Putamen (tissue), 1 donor: ENCODE results near the gene NOSIP.
"Not testable (repeated sequence)": the region's sequence is repeated elsewhere in the genome, so short reads cannot be mapped to it uniquely, and the experiment has no call there.

Experiments
- DNase-seq: peaks from one replicate; pipeline ENCODE4 v3.0.0-alpha.2; 2016; ENCODE audit warnings: low spot score

The NOSIP gene

GRCh38 chr19:49580264-49581006 lies at the start of gene NOSIP:
Gene NOSIP, minus strand, starts transcription at chr19:49580556. Its CDS starts 19,865 bp downstream, at chr19:49560691.
- DNase-seq = peak; percentile 95

GRCh38 chr19:49629659-49630058 lies 49.3 kb upstream of the NOSIP start:
- no peak for DNase-seq

- DNase-seq = no peak
Measured at GRCh38 chr19:49626226-49626625, 45.9 kb upstream of the NOSIP start.

DNA sequence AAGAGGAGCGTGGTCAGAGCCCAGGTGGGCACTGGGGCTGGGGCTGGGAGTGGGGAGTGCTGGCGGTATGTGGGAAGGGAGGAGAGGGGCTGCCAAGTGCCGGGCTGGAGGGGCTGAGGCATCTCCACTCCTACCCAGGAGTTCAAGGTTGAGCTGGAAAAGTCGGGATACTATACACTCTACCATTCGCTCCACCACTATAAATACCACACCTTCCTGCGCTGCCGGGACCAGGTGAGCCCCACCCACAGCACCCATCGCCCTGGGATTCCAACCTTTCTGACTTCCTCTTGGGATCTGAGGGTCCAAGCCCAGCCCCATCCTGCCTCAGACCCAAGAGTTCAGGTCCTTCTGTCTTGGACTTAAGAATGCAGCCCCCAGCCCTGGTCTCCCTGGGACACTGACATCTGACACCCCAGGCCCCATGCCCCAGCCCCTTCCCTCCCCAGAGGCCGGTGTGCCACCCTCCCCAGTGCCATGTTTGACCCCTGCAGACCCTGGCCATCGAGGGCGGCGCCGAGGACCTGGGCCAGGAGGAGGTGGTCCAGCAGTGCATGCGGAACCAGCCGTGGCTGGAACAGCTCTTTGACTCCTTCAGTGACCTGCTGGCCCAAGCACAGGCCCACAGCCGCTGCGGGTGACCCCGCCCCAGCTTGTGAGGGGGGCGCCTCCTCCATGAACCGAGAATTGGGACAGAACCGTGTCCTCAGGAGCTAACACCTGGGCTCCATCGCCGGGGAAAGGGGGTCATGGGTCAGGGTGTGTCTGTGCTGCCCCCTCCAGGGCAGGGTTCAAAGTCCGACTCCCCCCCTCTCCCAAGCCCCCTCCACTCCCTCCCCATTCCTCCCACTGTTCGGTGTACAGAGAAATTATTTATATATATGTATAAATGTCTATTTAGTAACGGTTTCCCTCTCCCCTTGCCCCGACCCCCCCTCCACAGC lies 44.9 kb upstream of the NOSIP start:
- no peak for DNase-seq

GRCh38 chr19:49617860-49618259 lies 37.5 kb upstream of the NOSIP start:
- not testable (repeated sequence) for DNase-seq

- DNase-seq = no peak
Measured at GRCh38 chr19:49616945-49617344, 36.6 kb upstream of the NOSIP start.

- DNase-seq = no peak
Measured at GRCh38 chr19:49616532-49616931, 36.2 kb upstream of the NOSIP start.

DNA sequence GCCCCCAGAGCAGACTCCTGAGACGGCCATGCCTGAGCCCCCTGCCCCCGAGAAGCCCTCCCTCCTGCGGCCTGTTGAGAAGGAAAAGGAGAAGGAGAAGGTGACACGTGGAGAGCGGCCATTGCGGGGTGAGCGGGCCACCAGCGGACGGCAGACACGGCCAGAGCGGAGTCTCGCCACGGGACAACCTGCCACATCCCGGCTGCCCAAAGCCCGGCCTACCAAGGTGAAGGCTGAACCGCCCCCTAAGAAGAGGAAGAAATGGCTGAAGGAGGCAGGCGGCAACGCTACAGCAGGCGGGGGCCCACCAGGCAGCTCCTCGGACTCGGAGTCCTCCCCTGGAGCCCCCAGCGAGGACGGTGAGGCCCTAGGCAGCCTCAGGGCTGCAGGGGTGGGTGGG lies 35.5 kb upstream of the NOSIP start:
- no peak for DNase-seq

DNA sequence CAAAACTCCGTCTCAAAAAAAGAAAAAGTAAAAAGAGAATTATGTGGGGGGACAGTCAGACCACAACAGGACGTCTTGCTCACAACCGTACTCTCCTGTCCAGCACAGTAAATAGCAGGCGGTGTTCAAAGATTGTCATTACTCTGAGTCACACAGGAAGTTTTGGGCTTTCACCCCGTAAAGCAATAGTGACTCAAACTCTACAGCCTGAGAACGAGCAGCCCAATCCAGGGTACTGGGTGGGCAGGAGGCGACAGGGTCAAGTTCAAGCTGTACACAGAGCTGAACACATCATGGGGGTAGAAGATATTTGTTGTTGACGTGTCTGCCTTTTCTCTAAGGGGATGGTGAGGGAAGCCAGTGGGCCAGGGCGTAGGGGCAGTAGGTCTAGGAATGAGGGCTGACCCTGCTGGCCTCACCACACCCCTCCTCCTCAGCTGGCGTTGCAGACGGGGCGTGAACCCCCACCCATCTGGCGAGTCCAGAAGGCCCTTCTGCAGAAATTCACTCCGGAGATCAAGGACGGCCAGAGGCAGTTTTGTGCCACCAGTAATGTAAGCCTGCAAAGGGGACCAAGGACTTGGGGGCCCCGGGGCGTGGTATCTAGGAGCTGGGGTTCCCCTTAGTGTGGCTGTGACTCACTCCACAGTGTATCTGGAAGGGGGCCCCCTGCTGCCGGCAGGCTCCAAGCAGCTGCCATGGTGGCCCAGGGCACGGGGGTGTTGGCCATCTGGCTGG lies 33.9 kb upstream of the NOSIP start:
- no peak for DNase-seq

DNA sequence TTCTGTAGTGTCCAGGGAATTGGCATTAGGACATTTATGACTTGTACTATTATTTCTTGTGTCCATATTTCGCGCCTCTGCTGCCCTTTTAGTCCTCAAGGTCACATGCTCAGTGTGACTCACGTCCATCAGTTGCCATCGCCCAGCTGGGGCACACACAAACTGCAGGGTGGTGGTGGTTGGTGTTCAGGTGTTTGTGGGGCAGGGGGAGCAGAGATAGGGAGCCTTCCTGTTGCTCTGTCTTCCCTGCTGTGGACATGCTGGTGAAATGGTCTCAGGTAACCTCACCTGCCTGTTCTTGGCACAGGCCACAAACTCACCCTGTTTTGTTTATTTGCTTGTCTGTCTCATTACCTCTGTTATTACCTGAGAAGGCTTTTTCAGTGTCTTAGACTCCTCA lies 33.0 kb upstream of the NOSIP start:
- no peak for DNase-seq

- DNase-seq = no peak
Measured at GRCh38 chr19:49609499-49610092, 29.2 kb upstream of the NOSIP start.

DNA sequence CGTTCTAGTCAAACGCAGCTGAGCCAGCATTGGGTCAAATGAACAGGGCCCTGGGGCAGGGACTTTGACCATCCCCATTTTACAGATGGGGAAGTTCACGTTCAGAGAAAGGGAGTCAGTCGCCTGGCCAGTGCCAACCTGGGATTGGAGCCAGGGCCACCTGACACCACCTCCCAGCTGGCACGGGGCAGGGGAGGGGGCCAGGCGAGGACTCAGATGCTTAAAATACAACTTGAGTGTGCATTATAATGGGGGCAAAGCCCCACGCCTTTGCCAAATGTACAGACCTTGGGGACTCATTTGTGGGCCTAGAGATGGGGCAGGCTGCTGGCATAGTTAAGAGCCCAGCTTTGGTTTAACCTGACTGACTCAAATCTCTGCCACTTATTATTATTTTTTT lies 25.2 kb upstream of the NOSIP start:
- no peak for DNase-seq

- no peak for DNase-seq
Measured at GRCh38 chr19:49602806-49603205, 22.4 kb upstream of the NOSIP start.

DNA sequence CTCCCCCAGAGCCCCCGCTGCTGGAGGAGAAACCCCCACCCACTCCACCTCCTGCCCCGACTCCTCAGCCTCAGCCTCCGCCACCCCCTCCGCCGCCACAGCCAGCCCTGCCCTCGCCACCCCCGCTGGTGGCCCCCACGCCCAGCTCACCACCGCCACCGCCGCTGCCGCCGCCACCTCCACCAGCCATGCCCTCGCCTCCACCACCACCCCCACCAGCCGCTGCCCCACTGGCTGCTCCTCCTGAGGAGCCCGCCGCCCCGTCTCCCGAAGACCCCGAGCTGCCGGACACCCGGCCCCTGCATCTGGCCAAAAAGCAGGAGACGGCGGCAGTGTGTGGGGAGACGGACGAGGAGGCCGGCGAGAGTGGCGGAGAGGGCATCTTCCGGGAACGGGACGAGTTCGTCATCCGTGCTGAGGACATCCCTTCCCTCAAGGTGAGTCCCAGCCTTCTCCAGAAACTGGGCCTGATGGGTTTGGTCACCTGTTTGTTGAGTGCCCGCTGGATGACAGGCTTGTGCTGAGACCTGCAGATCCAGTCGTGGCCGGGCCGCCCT lies 21.2 kb upstream of the NOSIP start:
- DNase-seq = no peak

DNA sequence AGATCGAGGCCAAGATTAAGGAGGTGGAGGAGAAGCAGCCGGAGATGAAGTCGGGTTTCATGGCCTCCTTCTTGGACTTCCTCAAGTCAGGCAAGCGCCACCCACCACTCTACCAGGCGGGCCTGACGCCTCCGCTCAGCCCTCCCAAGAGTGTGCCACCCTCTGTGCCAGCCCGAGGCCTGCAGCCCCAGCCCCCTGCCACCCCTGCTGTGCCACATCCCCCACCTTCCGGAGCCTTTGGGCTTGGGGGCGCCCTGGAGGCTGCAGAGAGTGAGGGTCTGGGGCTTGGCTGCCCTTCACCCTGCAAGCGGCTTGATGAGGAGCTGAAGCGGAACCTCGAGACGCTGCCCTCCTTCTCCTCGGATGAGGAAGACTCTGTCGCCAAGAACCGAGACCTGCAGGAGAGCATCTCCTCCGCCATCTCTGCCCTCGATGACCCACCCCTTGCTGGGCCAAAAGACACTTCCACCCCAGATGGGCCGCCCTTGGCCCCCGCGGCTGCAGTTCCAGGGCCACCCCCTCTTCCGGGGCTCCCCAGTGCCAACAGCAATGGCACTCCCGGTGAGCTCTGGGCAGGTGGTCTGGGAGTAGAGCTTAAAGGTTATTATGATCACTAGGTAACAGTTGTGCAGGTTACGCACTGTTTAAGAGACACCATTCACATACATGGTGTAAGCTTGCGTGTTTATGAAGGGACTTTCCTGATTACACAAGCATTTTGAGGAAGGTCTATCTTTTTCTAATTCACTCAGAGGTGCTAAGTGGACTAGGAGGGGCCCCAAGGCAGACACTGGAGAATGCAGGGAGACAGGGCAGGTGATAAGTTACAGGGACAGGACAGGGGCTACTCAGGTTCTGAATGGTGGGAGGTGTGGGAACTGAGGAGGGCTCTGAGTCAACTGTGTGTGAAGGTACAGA lies 19.3 kb upstream of the NOSIP start:
- no peak for DNase-seq

DNA sequence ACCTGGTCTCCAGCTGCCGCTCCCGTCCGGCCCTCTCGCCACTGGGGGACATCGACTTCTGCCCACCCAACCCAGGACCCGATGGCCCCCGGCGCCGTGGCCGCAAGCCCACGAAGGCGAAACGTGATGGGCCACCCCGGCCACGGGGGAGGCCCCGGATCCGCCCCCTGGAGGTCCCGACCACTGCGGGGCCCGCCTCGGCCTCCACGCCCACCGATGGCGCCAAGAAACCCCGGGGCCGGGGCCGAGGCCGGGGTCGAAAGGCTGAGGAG lies 17.3 kb upstream of the NOSIP start:
- DNase-seq = no peak

GRCh38 chr19:49596954-49597702 lies 16.8 kb upstream of the NOSIP start:
- no peak for DNase-seq

GRCh38 chr19:49596407-49596806 lies 16.1 kb upstream of the NOSIP start:
- DNase-seq = no peak

DNA sequence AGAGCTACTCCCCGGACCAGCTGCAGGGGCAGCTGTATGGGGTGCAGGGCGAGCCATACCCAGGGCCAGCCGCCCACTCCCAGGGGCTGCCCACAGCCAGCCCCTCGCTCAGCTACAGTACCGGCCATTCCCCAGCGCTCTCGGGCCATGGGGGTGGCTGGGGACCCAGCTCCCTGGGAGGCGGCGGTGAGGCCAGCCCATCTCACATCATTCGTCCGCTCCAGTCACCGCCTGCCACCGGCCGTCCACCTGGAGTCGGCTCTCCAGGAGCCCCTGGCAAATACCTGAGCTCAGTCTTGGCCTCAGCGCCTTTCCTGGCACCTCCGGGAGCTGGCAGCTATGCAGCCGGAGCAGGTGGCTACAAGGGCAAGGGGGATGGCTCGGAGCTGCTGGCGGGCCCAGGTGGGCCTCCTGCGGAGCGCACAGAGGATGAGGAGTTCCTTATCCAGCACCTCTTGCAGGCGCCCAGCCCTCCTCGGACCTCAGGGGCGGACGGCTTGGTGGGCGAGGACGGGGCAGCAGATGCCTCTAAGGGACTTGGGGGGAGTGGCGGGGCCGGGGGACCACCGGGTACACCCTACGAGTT lies 15.6 kb upstream of the NOSIP start:
- DNase-seq = no peak
